T-helper 2 cell treated with Interferon-gamma antibody and Interleukin-4, amounts not matched to agents 5 μg/mL and 100 μg/mL, for 36 hours (primary cell): Measurements from ENCODE around the gene SPATA45.

Experiments
- DNase-seq: peaks from one replicate; pipeline ENCODE4 v3.0.0; 2021; ENCODE audit warnings: low spot score
- H3K27ac Mint-ChIP-seq: one replicate; pipeline ENCODE4 v1.8.0; 2021; ENCODE audit warnings: mild to moderate bottlenecking, mixed read lengths
- H3K27me3 Mint-ChIP-seq: one replicate; pipeline ENCODE4 v1.8.0; 2021; ENCODE audit warnings: low read depth, mixed read lengths
- H3K36me3 Mint-ChIP-seq: one replicate; pipeline ENCODE4 v1.8.0; 2021; ENCODE audit warnings: low read depth, mixed read lengths
- H3K4me1 Mint-ChIP-seq: one replicate; pipeline ENCODE4 v1.8.0; 2021; ENCODE audit warnings: low read depth, mixed read lengths
- H3K4me3 Mint-ChIP-seq: one replicate; pipeline ENCODE4 v1.8.0; 2022; ENCODE audit warnings: mild to moderate bottlenecking, moderate library complexity, mixed read lengths
- H3K9me3 Mint-ChIP-seq: one replicate; pipeline ENCODE4 v1.8.0; 2021; ENCODE audit warnings: mixed read lengths

SPATA45 gene

DNA sequence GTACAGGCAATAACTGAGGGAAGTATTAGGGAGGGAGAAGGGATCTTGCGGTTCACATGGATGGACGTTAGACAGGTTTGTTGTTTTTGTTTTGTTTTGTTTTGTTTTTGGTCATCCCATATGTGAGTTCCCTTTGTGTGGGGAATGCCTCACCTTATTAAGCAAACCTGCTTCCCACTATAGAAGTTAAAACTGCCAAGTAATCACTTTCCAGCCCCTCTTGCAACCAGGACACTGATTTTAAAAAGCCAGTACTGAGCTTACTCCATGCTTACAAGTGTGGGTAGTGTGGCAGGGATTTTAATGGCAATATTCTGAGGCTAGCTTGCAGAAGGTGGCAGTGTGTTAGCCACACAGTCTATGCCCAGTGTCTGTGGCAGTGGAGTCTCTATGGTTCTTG is 26.5 kb downstream of the SPATA45 start:
- H3K27ac Mint-ChIP-seq, result no peak overlapping the region
- H3K9me3 Mint-ChIP-seq, result peaks cover 15% of the 10 kb centered on the region
- H3K4me1 Mint-ChIP-seq, result peaks cover 3% of the 10 kb centered on the region
- H3K27me3 Mint-ChIP-seq, result peaks cover 3% of the 10 kb centered on the region
- DNase-seq, result no peak
- H3K4me3 Mint-ChIP-seq, result no peak overlapping the region
- H3K36me3 Mint-ChIP-seq, result peaks cover 8% of the 10 kb centered on the region

DNA sequence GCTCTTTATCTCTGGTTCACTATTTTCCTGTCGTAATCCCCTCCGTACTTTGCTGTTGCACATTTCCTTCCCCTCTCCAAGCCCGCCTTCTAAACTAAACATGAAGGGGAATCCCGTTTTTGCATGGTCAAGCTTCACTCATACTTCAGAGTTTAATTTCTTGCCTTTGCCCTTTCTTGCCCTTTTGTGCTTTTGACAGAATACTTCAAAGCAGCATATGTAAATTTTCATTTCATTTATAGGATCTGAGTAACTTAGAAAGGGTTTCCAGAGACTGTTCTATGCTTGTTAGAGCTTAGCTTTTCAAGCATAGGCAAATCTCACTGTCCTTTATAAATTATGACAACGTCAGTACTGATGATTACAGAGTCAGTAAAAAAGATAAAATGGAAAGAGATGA is 27.7 kb downstream of the SPATA45 start:
- Mint-ChIP-seq H3K4me3 (no peak overlapping the region), H3K9me3 (peaks cover 7% of the 10 kb centered on the region), H3K4me1 (peaks cover 3% of the 10 kb centered on the region), H3K27ac (no peak overlapping the region), H3K36me3 (peaks cover 8% of the 10 kb centered on the region), H3K27me3 (peaks cover 3% of the 10 kb centered on the region)
- no peak for DNase-seq

DNA sequence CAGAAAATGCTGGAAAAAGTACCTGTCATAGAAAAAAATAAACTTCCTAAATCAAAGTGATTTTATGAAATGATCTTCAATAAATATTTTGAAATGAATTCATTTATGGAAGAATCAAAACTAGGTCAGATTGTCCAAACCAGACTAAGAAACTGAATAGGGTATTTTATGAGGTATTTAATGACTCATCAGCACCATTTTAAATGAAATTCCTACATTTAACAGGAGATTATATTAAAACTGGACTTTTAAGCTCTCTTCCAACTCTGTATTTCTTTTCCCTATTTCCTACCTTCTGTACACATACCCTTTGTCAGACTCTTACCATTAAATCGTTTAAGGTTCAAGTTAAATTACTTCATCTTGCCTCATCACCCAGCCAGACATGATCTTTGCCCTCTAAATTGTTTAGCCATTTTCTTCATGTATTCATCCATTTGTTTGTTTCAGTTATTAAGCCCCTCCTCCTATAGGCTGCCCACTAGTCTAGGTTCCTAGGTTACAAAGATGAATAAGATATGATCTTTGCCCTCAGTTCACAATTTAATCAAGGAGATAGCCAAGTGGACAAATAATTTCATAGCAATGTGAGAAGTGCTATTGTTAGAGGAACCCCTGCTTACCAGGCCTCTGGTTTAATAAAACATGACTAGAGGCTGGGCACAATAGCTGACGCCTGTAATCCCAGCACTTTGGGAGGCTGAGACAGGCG is 30.7 kb downstream of the SPATA45 start:
- Mint-ChIP-seq H3K9me3 (no peaks in the 10 kb centered on the region), H3K36me3 (peaks cover 1% of the 10 kb centered on the region), H3K4me3 (no peak overlapping the region), H3K4me1 (peaks cover 3% of the 10 kb centered on the region), H3K27ac (no peak overlapping the region), H3K27me3 (peaks cover 3% of the 10 kb centered on the region)
- DNase-seq, result no peak

DNA sequence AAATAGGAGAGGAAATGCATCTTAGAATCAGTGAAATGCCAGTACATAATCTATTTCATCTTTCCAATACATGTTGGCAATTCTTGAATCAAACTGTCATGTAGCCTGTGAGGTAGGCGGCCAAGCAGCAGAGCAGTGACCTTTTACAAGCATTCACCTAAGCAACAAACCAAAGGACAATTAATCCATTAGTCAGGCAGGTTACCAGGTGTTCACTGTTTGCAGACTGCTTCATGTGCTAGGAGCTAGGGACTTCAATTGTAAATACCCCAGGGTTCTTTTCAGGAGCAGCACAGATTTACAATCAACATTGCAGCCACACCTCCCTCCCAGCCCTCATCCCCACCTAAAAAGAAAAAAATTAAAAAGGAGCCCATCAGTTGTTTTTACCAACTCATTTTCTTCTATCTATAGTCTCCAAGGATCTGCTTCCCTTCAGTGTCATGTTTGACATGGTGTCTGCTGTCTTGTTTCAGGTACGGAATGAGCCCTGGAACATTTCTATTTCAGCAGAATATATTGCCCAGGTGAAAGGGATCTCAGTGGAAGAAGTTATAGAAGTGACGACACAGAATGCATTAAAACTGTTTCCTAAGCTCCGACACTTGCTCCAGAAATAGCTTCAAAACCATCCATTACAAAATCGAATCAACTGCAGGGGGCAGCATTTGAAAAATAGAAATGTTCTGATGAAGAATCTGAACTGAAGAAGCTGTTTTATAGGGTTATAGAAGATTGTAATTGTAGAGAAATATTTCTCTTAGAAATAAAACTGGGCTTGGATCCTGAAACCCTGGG is 32.7 kb downstream of the SPATA45 start:
- no peak for DNase-seq
- Mint-ChIP-seq H3K27ac (no peak overlapping the region), H3K36me3 (peaks cover 1% of the 10 kb centered on the region), H3K4me3 (no peak overlapping the region), H3K27me3 (peaks cover 3% of the 10 kb centered on the region), H3K4me1 (peaks cover 3% of the 10 kb centered on the region), H3K9me3 (no peaks in the 10 kb centered on the region)

DNA sequence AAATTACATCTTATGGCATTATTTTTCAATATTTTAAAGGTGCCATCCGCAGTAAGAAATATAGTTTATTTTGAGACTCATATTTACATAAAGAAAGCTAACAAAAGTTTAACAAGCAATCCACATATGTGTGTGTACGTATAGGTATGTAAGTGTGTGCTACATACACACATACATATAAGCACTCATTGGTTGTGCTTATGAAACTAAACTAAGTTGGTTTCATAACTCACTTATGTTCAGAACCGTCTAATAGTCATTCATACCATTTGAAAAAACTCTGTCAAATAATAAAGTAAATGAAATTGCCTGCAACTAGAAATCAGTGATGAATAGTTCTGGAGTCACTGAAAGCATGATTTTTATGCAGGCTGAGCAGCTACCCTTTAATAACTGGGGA is 41.7 kb downstream of the SPATA45 start:
- H3K4me1 Mint-ChIP-seq, result no peaks in the 10 kb centered on the region
- no peak overlapping the region for H3K27ac Mint-ChIP-seq
- H3K27me3 Mint-ChIP-seq, result no peaks in the 10 kb centered on the region
- no peaks in the 10 kb centered on the region for H3K9me3 Mint-ChIP-seq
- DNase-seq, result no peak
- no peak overlapping the region for H3K4me3 Mint-ChIP-seq
- H3K36me3 Mint-ChIP-seq, result peaks cover 16% of the 10 kb centered on the region

DNA sequence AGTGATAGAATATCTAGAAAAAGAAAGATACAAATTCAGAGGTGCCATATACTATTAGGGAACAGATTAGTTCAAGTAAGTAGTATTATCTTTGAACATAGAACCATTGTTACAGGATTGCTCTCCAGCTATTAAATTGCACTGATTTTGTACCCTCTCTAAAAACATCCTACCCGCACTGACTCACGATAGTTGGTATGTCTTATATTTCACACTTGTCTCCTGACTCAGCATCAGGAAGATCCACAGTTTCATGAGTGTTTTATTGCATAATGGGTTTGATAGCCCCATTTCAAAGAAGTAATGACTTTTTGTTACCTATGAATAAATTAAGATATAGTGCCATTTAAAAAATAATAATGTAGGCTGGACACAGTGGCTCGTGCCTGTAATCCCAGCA is 49.8 kb downstream of the SPATA45 start:
- Mint-ChIP-seq H3K4me3 (no peak overlapping the region), H3K9me3 (peaks cover 4% of the 10 kb centered on the region), H3K36me3 (peaks cover 35% of the 10 kb centered on the region), H3K27ac (no peak overlapping the region), H3K4me1 (peaks cover 18% of the 10 kb centered on the region), H3K27me3 (no peaks in the 10 kb centered on the region)
- DNase-seq, result no peak

DNA sequence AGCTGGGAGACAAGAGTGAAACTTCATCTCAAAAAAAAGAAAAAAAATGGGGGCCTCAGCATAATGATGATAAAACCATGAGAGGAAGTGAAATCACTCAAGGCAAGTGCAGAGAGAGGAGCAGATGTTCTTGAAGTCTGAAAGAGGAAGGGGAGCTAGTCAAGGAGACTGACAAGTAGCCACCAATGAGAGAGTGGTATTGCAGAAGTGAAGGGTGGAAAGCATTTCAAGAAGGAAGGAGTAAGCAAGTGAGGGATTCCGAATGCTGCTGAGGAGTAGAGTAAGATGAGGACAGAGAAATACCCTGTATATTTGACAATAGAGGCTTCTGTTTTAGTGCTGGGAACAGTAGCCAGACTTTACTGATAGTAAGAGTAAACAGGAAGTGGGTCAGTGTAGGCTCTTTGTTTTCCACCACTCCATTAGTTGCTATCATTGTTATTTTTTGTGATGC is 52.9 kb downstream of the SPATA45 start:
- peak overlapping the region; percentile 93 for H3K27ac Mint-ChIP-seq
- no peak for DNase-seq
- peaks cover 4% of the 10 kb centered on the region for H3K9me3 Mint-ChIP-seq
- H3K4me3 Mint-ChIP-seq, result peak overlapping the region; percentile 56
- peaks cover 24% of the 10 kb centered on the region for H3K4me1 Mint-ChIP-seq
- H3K36me3 Mint-ChIP-seq, result peaks cover 33% of the 10 kb centered on the region
- no peaks in the 10 kb centered on the region for H3K27me3 Mint-ChIP-seq

DNA sequence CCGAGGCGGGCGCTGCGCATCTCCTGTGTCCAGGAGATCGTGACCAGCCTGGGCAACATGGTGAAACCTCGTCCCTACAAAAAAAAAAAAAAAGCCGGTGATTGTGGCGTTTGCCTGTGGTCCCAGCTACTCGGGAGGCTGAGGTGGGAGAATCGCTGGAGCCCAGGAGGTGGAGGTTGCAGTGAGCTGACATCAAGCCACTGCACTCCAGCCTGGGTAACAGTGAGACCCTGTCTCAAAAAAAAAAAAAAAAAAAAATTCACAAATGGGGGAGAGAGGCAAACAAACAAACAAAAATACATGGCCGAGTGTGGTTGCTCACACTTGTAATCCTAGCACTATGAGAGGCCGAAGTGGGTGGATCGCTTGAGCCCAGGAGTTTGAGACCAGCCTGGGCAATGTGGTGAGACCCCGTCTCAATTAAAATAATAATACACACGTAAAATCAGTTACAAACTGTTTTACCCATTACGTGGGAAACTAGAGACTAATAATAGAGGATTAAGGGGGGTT is 55.0 kb downstream of the SPATA45 start:
- DNase-seq, result no peak
- Mint-ChIP-seq H3K9me3 (peaks cover 4% of the 10 kb centered on the region), H3K36me3 (peaks cover 24% of the 10 kb centered on the region), H3K4me1 (peaks cover 25% of the 10 kb centered on the region), H3K27ac (peak overlapping the region; percentile 98), H3K4me3 (peak overlapping the region; percentile 100), H3K27me3 (no peaks in the 10 kb centered on the region)

DNA sequence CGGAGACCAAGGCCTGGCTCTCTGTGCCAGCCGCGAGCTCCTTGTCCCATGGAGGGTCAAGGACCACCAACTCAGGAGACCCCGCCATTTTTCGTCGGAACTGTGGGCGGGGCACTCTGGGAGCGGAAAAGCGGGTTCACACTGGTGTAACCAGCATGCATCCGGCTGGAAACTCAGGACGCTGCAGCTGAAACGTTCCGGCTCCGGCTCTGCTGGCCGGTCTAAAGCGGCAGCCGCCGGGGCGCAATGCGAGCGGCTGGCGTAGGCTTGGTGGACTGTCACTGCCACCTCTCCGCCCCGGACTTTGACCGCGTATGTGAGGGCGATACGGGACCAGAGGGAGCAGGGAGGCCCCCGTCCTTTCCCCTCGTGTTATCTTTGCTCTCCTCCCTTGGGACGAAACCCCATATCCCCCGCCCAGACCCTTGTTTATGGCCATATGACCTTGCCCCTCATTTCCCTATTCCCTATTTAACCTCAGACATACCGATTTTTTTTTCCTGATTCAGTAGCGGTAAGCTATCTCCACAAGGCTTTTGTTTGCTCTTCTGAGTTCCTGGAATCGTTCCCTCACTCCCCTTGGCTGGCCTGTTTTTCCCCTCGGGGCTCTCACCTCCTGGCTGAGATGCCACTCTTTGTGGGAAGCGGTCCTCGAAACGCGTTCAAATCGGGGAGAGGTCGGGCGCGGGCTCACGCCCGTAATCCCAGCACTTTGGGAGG is 55.6 kb downstream of the SPATA45 start, which contains the start of the genes NSL1 and TATDN3:
Gene NSL1, minus strand, starts transcription at position 102 of the 720 bp plus-strand sequence. Its CDS starts 14 bp downstream, at position 88.
Gene TATDN3, plus strand, starts transcription at position 219 of the 720 bp plus-strand sequence. Its CDS starts 28 bp downstream, at position 247.
- Mint-ChIP-seq H3K9me3 (peaks cover 4% of the 10 kb centered on the region), H3K36me3 (peaks cover 28% of the 10 kb centered on the region), H3K27me3 (no peaks in the 10 kb centered on the region), H3K4me3 (peak within 1 kb of the TSS; percentile 100), H3K4me1 (peaks cover 25% of the 10 kb centered on the region), H3K27ac (peak within 1 kb of the TSS; percentile 98)
- peak; percentile 93 for DNase-seq

DNA sequence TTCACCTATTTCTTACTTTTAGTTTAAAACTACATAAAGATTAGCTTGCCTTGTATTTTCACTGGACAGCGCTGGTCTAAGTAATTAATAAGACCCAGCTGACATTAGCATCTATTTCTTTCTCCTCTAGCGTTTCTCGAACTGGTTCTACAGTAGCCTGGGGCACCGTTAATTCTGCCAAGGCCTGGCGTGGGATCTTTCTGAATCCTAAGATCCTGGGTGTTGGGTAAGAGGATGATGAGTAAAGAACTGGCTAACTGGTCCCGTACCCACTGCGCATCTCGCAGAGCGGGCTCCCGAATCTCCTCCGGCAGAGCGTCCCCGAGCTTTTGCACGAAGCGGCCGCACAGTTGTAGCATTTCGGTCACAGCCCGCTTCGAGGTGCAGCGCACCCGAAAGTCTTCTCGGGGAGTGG is 56.2 kb downstream of the SPATA45 start:
- H3K4me3 Mint-ChIP-seq, result peak overlapping the region; percentile 100
- peak overlapping the region; percentile 98 for H3K27ac Mint-ChIP-seq
- peaks cover 25% of the 10 kb centered on the region for H3K4me1 Mint-ChIP-seq
- DNase-seq, result no peak
- peaks cover 4% of the 10 kb centered on the region for H3K9me3 Mint-ChIP-seq
- peaks cover 32% of the 10 kb centered on the region for H3K36me3 Mint-ChIP-seq
- no peaks in the 10 kb centered on the region for H3K27me3 Mint-ChIP-seq

DNA sequence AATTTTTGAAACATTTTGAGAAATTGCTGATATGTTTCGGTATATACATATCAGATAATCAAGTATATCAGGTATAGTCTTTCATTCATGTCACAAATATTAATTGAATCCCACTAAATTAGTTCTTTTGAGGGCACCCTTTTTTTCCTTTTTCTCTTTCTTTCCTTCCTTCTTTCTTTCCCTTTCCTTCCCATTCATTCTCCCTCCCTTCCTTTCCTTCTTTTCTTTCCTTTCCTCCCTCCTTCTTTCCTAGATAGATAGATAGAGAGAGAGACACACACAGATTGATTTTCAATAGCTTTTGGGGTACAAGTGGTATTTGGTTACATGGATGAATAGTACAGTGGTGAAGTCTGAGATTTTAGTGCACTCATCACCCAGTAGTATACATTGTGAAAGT is 61.6 kb downstream of the SPATA45 start:
- DNase-seq, result no peak
- H3K9me3 Mint-ChIP-seq, result no peaks in the 10 kb centered on the region
- H3K27me3 Mint-ChIP-seq, result no peaks in the 10 kb centered on the region
- H3K4me1 Mint-ChIP-seq, result peaks cover 12% of the 10 kb centered on the region
- peaks cover 34% of the 10 kb centered on the region for H3K36me3 Mint-ChIP-seq
- no peak overlapping the region for H3K27ac Mint-ChIP-seq
- no peak overlapping the region for H3K4me3 Mint-ChIP-seq

DNA sequence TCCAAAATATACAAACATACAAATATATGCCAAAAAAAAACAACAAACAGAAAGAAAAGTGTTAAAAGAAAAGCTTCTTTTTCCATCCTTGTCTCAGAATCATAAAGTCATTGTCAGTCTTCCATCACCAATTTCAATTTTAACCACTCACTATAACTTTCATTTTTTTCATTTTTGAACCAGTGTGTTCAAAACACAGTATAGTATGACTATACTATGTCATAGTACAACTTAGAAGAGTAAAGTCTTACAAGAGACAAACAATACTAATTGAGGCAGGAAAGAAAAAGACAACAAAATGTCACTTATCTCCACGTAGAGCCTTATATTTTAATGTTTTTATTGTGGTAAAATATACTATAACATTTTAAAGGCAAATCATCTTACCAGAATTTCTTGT is 63.5 kb downstream of the SPATA45 start:
- no peak overlapping the region for H3K27ac Mint-ChIP-seq
- no peaks in the 10 kb centered on the region for H3K27me3 Mint-ChIP-seq
- no peaks in the 10 kb centered on the region for H3K9me3 Mint-ChIP-seq
- no peak for DNase-seq
- H3K4me1 Mint-ChIP-seq, result peaks cover 9% of the 10 kb centered on the region
- peaks cover 36% of the 10 kb centered on the region for H3K36me3 Mint-ChIP-seq
- no peak overlapping the region for H3K4me3 Mint-ChIP-seq

DNA sequence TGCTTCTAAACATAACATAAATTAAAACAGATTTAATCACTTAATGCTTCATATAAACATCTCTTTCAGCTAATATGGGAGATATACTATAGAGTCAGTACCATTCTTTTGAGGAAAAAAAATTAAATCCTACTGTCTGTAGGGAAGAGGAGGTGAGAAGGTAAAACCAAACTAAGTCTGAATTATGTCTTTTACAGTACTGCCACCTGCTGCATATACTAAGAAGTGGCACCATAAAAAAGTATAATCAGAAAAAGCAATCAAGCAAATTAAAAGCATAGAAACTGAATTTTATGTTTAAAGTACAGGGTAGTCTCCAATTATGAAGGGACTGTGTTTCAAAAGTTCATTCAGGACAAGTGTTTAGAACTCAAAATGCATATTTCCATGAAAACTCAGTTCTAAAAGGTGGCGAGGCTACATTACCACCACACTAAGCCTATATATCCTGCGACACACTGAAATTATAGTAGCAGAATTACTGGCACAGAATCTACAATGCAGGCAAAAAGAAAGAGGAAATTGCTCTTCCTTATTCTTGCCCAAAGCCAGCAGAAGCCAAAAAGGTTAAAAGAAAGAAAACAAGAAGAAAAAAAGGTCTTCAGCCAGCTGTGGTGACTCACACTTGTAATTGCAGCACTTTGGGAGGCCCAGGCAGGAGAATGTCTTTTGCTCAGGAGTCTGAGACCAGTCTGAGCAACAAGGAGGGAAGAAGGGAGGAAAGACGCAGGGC is 64.9 kb downstream of the SPATA45 start:
- peaks cover 5% of the 10 kb centered on the region for H3K4me1 Mint-ChIP-seq
- no peaks in the 10 kb centered on the region for H3K27me3 Mint-ChIP-seq
- H3K4me3 Mint-ChIP-seq, result no peak overlapping the region
- no peak overlapping the region for H3K27ac Mint-ChIP-seq
- H3K36me3 Mint-ChIP-seq, result peaks cover 40% of the 10 kb centered on the region
- H3K9me3 Mint-ChIP-seq, result no peaks in the 10 kb centered on the region
- DNase-seq, result no peak
